ENCODE data around the gene MYO7A.
A peak's percentile ranks its signal among the peaks of the same experiment; 100 is the strongest.

DNA sequence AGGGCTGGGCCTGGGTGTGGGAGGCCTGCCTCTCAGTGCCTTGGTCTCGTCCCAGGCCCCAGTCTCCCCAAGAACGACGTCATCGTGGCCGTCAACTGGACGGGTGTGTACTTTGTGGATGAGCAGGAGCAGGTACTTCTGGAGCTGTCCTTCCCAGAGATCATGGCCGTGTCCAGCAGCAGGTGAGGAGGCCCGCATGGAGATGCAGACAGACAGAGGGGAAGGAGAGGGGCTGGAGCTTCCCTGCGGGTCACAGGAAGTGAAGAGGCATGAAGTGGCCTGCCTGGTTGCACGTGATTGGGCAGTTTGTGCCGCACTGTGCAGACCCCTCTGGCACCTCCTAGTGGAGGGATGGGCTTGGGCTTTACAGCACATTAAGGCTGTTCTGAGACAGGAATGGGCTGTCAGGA is 70.4 kb downstream of the MYO7A start:
- TF ChIP-seq CEBPB (IDR thresholded peaks at IDR 0.05; ENCODE audit: low read depth, low read length): no peak
- TF ChIP-seq, protein P1, sequence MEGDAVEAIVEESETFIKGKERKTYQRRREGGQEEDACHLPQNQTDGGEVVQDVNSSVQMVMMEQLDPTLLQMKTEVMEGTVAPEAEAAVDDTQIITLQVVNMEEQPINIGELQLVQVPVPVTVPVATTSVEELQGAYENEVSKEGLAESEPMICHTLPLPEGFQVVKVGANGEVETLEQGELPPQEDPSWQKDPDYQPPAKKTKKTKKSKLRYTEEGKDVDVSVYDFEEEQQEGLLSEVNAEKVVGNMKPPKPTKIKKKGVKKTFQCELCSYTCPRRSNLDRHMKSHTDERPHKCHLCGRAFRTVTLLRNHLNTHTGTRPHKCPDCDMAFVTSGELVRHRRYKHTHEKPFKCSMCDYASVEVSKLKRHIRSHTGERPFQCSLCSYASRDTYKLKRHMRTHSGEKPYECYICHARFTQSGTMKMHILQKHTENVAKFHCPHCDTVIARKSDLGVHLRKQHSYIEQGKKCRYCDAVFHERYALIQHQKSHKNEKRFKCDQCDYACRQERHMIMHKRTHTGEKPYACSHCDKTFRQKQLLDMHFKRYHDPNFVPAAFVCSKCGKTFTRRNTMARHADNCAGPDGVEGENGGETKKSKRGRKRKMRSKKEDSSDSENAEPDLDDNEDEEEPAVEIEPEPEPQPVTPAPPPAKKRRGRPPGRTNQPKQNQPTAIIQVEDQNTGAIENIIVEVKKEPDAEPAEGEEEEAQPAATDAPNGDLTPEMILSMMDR (conservative IDR thresholded peaks at IDR 0.05; ENCODE audit: low read depth, low read length): peak; percentile 22; the same call in 1 of the 2 replicates
